Naive B cell (primary cell): ENCODE data around the gene CNPY1. TPM values are rescaled to one million over a fixed set of nuclear protein-coding genes. Genes with fewer than 3 reads are reported as not detected.
A peak's percentile ranks its signal among the peaks of the same experiment; 100 is the strongest.

ENCODE experiments used
- ATAC-seq, 2 donors: fragments of 150-1000 bp; cut with Tn5 transposase; 2 replicates each; pipeline ENCODE4 v1.10.0; 2021; ENCODE audit warnings: low read depth in 2 of 2, mild to moderate bottlenecking in 2 of 2, moderate library complexity in 2 of 2
- DNase-seq: peaks from one replicate; pipeline ENCODE4 v3.0.0; 2022
- H3K27ac Mint-ChIP-seq, 6 donors: one replicate each; pipeline ENCODE4 v1.8.0; 2020 to 2022; ENCODE audit warnings: mild to moderate bottlenecking in 6 of 6, mixed read lengths in 6 of 6, moderate library complexity in 5 of 6, inconsistent platforms in 2 of 6
- H3K27me3 Mint-ChIP-seq, 3 donors: one replicate each; pipeline ENCODE4 v1.8.0; 2021 to 2022; ENCODE audit warnings: mixed read lengths in 3 of 3, mild to moderate bottlenecking in 1 of 3
- H3K36me3 Mint-ChIP-seq, 2 donors: one replicate each; pipeline ENCODE4 v1.8.0; 2020 to 2022; ENCODE audit warnings: mixed read lengths in 2 of 2, inconsistent platforms in 1 of 2, mild to moderate bottlenecking in 1 of 2
- H3K4me1 Mint-ChIP-seq, 3 donors: one replicate each; pipeline ENCODE4 v1.8.0; 2020 to 2022; ENCODE audit warnings: mixed read lengths in 3 of 3, inconsistent platforms in 1 of 3, mild to moderate bottlenecking in 1 of 3, moderate library complexity in 1 of 3
- H3K4me3 Mint-ChIP-seq, 8 donors: one replicate each; pipeline ENCODE4 v1.8.0; 2020 to 2022; ENCODE audit warnings: mild to moderate bottlenecking in 8 of 8, mixed read lengths in 8 of 8, moderate library complexity in 8 of 8, inconsistent platforms in 2 of 8
- H3K9me3 Mint-ChIP-seq, 7 donors: one replicate each; pipeline ENCODE4 v1.8.0; 2020 to 2022; ENCODE audit warnings: mixed read lengths in 7 of 7, mild to moderate bottlenecking in 5 of 7, inconsistent platforms in 2 of 7, moderate library complexity in 1 of 7
- polyA plus RNA-seq, 6 donors: library from polyadenylated mRNA; unstranded; fragments of 300-500 nt; fragmentation: Illumina TruSeq; gene quantifications; one replicate each; pipeline ENCODE4 v1.2.3, GENCODE V29; 2021; ENCODE audit warnings: low read depth in 6 of 6

Gene CNPY1
- polyA plus RNA-seq, 6 donors from 2014 or later, result not detected

GRCh38 chr7:155455776-155456737 lies 90.3 kb downstream of the CNPY1 start:
- peaks cover 0 to 9% (median 0%) of the 10 kb centered on the region in 7 donors for H3K9me3 Mint-ChIP-seq
- H3K4me3 Mint-ChIP-seq, result peak overlapping the region; percentile 68 to 90 (median 81)
- no peaks in the 10 kb centered on the region for H3K36me3 Mint-ChIP-seq
- peak overlapping the region in 4 of 6 donors; percentile 59 to 83 (median 74) for H3K27ac Mint-ChIP-seq
- H3K27me3 Mint-ChIP-seq, result peaks cover 59 to 86% (median 84%) of the 10 kb centered on the region in 3 donors
- ATAC-seq (no peak), DNase-seq (no peak)
- H3K4me1 Mint-ChIP-seq, result peaks cover 33 to 48% (median 36%) of the 10 kb centered on the region in 3 donors

GRCh38 chr7:155455132-155455693 lies 91.1 kb downstream of the CNPY1 start:
- ATAC-seq (no peak), DNase-seq (no peak)
- Mint-ChIP-seq H3K27me3 (peaks cover 58 to 86% (median 84%) of the 10 kb centered on the region in 3 donors), H3K9me3 (peaks cover 0 to 8% (median 0%) of the 10 kb centered on the region in 7 donors), H3K27ac (peak overlapping the region in 3 of 6 donors; percentile 20 to 59 (median 59)), H3K4me3 (peak overlapping the region in 6 of 8 donors; percentile 25 to 65 (median 55)), H3K36me3 (no peaks in the 10 kb centered on the region), H3K4me1 (peaks cover 37 to 48% (median 39%) of the 10 kb centered on the region in 3 donors)

- no peaks in the 10 kb centered on the region for H3K36me3 Mint-ChIP-seq
- H3K4me1 Mint-ChIP-seq, result peaks cover 33 to 42% (median 33%) of the 10 kb centered on the region in 3 donors
- H3K9me3 Mint-ChIP-seq, result peaks cover 0 to 8% (median 0%) of the 10 kb centered on the region in 7 donors
- peaks cover 52 to 79% (median 79%) of the 10 kb centered on the region in 3 donors for H3K27me3 Mint-ChIP-seq
- DNase-seq (no peak), ATAC-seq (no peak)
- peak overlapping the region in 4 of 6 donors; percentile 20 to 56 (median 32) for H3K27ac Mint-ChIP-seq
- peak overlapping the region in 6 of 8 donors; percentile 12 to 75 (median 50) for H3K4me3 Mint-ChIP-seq
Observed at GRCh38 chr7:155454183-155455112, 91.9 kb downstream of the CNPY1 start.

- H3K9me3 Mint-ChIP-seq, result peaks cover 0 to 8% (median 0%) of the 10 kb centered on the region in 7 donors
- DNase-seq (no peak), ATAC-seq (no peak)
- H3K27me3 Mint-ChIP-seq, result peaks cover 47 to 83% (median 81%) of the 10 kb centered on the region in 3 donors
- H3K36me3 Mint-ChIP-seq, result no peaks in the 10 kb centered on the region
- H3K4me1 Mint-ChIP-seq, result peaks cover 32 to 37% (median 32%) of the 10 kb centered on the region in 3 donors
- peak overlapping the region in 4 of 8 donors; percentile 9 to 62 (median 31) for H3K4me3 Mint-ChIP-seq
- H3K27ac Mint-ChIP-seq, result peak overlapping the region in 2 of 6 donors; percentile 44 to 92
Observed at GRCh38 chr7:155453296-155454182, 92.8 kb downstream of the CNPY1 start.

GRCh38 chr7:155452505-155453295 lies 93.7 kb downstream of the CNPY1 start:
- no peak for DNase-seq
- Mint-ChIP-seq H3K4me1 (peaks cover 34 to 39% (median 38%) of the 10 kb centered on the region in 3 donors), H3K27me3 (peaks cover 53 to 85% (median 83%) of the 10 kb centered on the region in 3 donors), H3K27ac (peak overlapping the region in 2 of 6 donors; percentile 44 to 92), H3K9me3 (peaks cover 0 to 8% (median 0%) of the 10 kb centered on the region in 7 donors), H3K36me3 (peaks cover 0 to 7% of the 10 kb centered on the region in 2 donors), H3K4me3 (peak overlapping the region in 4 of 8 donors; percentile 1 to 62 (median 31))
- no peak for ATAC-seq

GRCh38 chr7:155451840-155452239 lies 94.5 kb downstream of the CNPY1 start:
- ATAC-seq, result no peak
- peaks cover 58 to 89% (median 84%) of the 10 kb centered on the region in 3 donors for H3K27me3 Mint-ChIP-seq
- peak overlapping the region in 2 of 6 donors; percentile 8 to 26 for H3K27ac Mint-ChIP-seq
- no peak for DNase-seq
- peak overlapping the region in 2 of 8 donors; percentile 29 to 37 for H3K4me3 Mint-ChIP-seq
- peaks cover 0 to 8% (median 0%) of the 10 kb centered on the region in 7 donors for H3K9me3 Mint-ChIP-seq
- peaks cover 34 to 39% (median 39%) of the 10 kb centered on the region in 3 donors for H3K4me1 Mint-ChIP-seq
- H3K36me3 Mint-ChIP-seq, result peaks cover 0 to 10% of the 10 kb centered on the region in 2 donors

Other genes starting within 250 kb of the CNPY1 start
- gene INSIG1, start 248.7 kb downstream of the CNPY1 start, polyA plus RNA-seq, result 10 to 100 TPM; 55.4 to 85.8 (median 73.4) TPM
- gene EN2, start 88.4 kb downstream of the CNPY1 start, polyA plus RNA-seq, result not detected
- gene RBM33, start 98.1 kb upstream of the CNPY1 start, polyA plus RNA-seq, result 10 to 100 TPM; 26.1 to 87.0 (median 44.6) TPM